ENCODE measurements around the gene ABT1.

GRCh38 chr6:26552205-26552604 is 44.5 kb upstream of the ABT1 start:
- TF ChIP-seq ZNF274 (IDR thresholded peaks at IDR 0.05; ENCODE audit: low read depth, low read length) (no peak), CTCF (IDR thresholded peaks at IDR 0.05 in 2 of 3, conservative IDR thresholded peaks at IDR 0.05 in 1 of 3; ENCODE audit: borderline replicate concordance in 1 of 3, insufficient read depth in 1 of 3, low read depth in 2 of 3, low read length in 2 of 3) (no peak), FOSL1 (IDR thresholded peaks at IDR 0.05; ENCODE audit: low read depth) (no peak), POLR2AphosphoS5 (IDR thresholded peaks at IDR 0.05; ENCODE audit: low read depth, low read length) (no peak), REST (IDR thresholded peaks at IDR 0.05; ENCODE audit: low read depth) (no peak), TCF7L2 (IDR thresholded peaks at IDR 0.05; ENCODE audit: borderline replicate concordance, extremely low read depth, insufficient read depth, insufficient read length) (no peak), POLR2A (IDR thresholded peaks at IDR 0.05; ENCODE audit: borderline replicate concordance, extremely low read depth, insufficient read depth, insufficient read length) (no peak), MAX (IDR thresholded peaks at IDR 0.05) (no peak), EZH2phosphoT487 (IDR thresholded peaks at IDR 0.05; ENCODE audit: borderline replicate concordance) (no peak), RAD21 (IDR thresholded peaks at IDR 0.05; ENCODE audit: low read depth) (no peak), EZH2 (IDR thresholded peaks at IDR 0.05) (no peak), ZBTB33 (IDR thresholded peaks at IDR 0.05; ENCODE audit: extremely low read depth, insufficient replicate concordance, low read length) (no peak)

All from HCT116 (cell line).